OCI-LY7 (cell line): ENCODE results near the gene STRA8. TPM values are rescaled to one million over a fixed set of nuclear protein-coding genes. Genes with fewer than 3 reads are reported as not detected.

Experiments
- BruUV-seq: library from RNA; stranded (reverse); fragments of 400-500 nt; replicated peaks from 2 replicates; lab custom pipeline; 2021; lab: Mats Ljungman, UMichigan
- CTCF ChIA-PET: fragments of 300-600 bp; sonication (Branson Sonifier 250); formaldehyde crosslinking; loops from one replicate; lab custom pipeline; 2022; ENCODE audit warnings: antibody characterized with exemption; ENCODE audit not compliant: unreplicated experiment; lab: Charles Lee
- POLR2A ChIA-PET: fragments of 300-600 bp; sonication (Branson Sonifier 250); formaldehyde crosslinking; loops from one replicate; lab custom pipeline; 2022; ENCODE audit warnings: antibody characterized with exemption; lab: Charles Lee
- DNase-seq: peaks from one replicate; pipeline ENCODE4 v3.0.0-alpha.2; 2015; ENCODE audit warnings: low spot score
- H2AFZ ChIP-seq: fragments of 200-600 bp; sonication (generic), shearing (Covaris generic); 2 replicates; pipeline ENCODE4 v1.6.1; 2014; ENCODE audit warnings: mild to moderate bottlenecking, antibody characterized with exemption, low read length, moderate library complexity
- H3K27ac ChIP-seq: fragments of 200-600 bp; sonication (generic); 2 replicates; pipeline ENCODE4 v1.5.1; 2014; ENCODE audit warnings: mixed run types, low read depth, mild to moderate bottlenecking, moderate library complexity, low read length, inconsistent platforms; ENCODE audit not compliant: poor library complexity, severe bottlenecking
- H3K36me3 ChIP-seq: fragments of 200-600 bp; sonication (generic); 2 replicates; pipeline ENCODE4 v1.6.1; 2014; ENCODE audit warnings: mild to moderate bottlenecking, antibody characterized with exemption, low read length, moderate library complexity, mixed read lengths; ENCODE audit not compliant: insufficient read depth
- H3K4me1 ChIP-seq: fragments of 200-600 bp; sonication (generic); 2 replicates; pipeline ENCODE4 v1.5.1; 2014; ENCODE audit warnings: mild to moderate bottlenecking, low read length; ENCODE audit not compliant: insufficient read depth, poor library complexity, severe bottlenecking
- H3K4me2 ChIP-seq: fragments of 200-600 bp; sonication (generic); 2 replicates; pipeline ENCODE4 v1.6.1; 2014; ENCODE audit warnings: mild to moderate bottlenecking, low read length
- H3K4me3 ChIP-seq: fragments of 200-600 bp; sonication (generic); 2 replicates; pipeline ENCODE4 v1.5.1; 2014; ENCODE audit warnings: mild to moderate bottlenecking, low read depth, low read length; ENCODE audit not compliant: poor library complexity, severe bottlenecking
- H3K79me2 ChIP-seq: fragments of 200-600 bp; sonication (generic); 2 replicates; pipeline ENCODE4 v1.6.1; 2016; ENCODE audit warnings: low read depth, mild to moderate bottlenecking, low read length, moderate library complexity, mixed read lengths; ENCODE audit not compliant: insufficient read depth
- H3K9me2 ChIP-seq: fragments of 200-600 bp; sonication (generic); 2 replicates; pipeline ENCODE4 v1.6.1; 2016; ENCODE audit warnings: mild to moderate bottlenecking, low read length, mixed read lengths; ENCODE audit not compliant: insufficient read depth
- H3K9me3 ChIP-seq: fragments of 200-600 bp; sonication (generic); 2 replicates; pipeline ENCODE4 v1.6.1; 2014; ENCODE audit warnings: mild to moderate bottlenecking, mixed run types, low read length, mixed read lengths
- H4K20me1 ChIP-seq: fragments of 200-600 bp; sonication (generic); 2 replicates; pipeline ENCODE4 v1.6.1; 2014; ENCODE audit warnings: mild to moderate bottlenecking, antibody characterized with exemption, low read length, moderate library complexity, mixed read lengths; ENCODE audit not compliant: insufficient read depth
- CTCF ChIP-seq: fragments of 200-600 bp; sonication (generic); conservative IDR thresholded peaks from 2 replicates; pipeline ENCODE4 v1.5.1; 2014; ENCODE audit warnings: mild to moderate bottlenecking, antibody characterized with exemption, low read length, moderate library complexity, mixed read lengths
- EZH2phosphoT487 ChIP-seq: fragments of 200-600 bp; sonication (generic); IDR thresholded peaks from 2 replicates; pipeline ENCODE4 v1.6.1; 2018; ENCODE audit warnings: low read depth, borderline replicate concordance, mild to moderate bottlenecking, mixed run types, antibody characterized with exemption, low read length, moderate library complexity, mixed read lengths
- intact Hi-C: fragments of 100-400 bp; cut with micrococcal nuclease; formaldehyde crosslinking; loops from one replicate; pipeline ENCODE4 v1.10.0; 2022; ENCODE audit not compliant: unreplicated experiment
- total RNA-seq, 2 experiments: library from RNA; depleted of rRNA in 1 of 2; stranded (reverse); fragments of >200 nt in 1 of 2; shearing (Covaris generic) in 1 of 2; gene quantifications; 2 replicates each; pipeline ENCODE4 v1.2.3, GENCODE V29; 2014 to 2022

STRA8 gene
- total RNA-seq, 2 experiments from 2014 or later = not detected

- TF ChIP-seq CTCF (no peak), EZH2phosphoT487 (no peak)
- Histone ChIP-seq H4K20me1 (no peaks in the 10 kb centered on the region), H3K9me3 (no peaks in the 10 kb centered on the region), H3K27ac (no peak overlapping the region), H2AFZ (no peak overlapping the region), H3K79me2 (no peaks in the 10 kb centered on the region), H3K4me3 (no peak overlapping the region), H3K36me3 (peaks cover 1% of the 10 kb centered on the region; the same call in 1 of the 2 replicates), H3K4me2 (no peak overlapping the region), H3K9me2 (no peaks in the 10 kb centered on the region), H3K4me1 (peaks cover 6% of the 10 kb centered on the region)
- CTCF ChIA-PET = no interaction called here
- POLR2A ChIA-PET = interaction anchor here (0.6 to 1.2 kb wide), 6 partner anchors 8 to 678 kb away, joined by 3 to 4 read pairs (median 4); no protein-coding TSS in a partner anchor
- no peak for DNase-seq
- TSS peak; percentile 41 for BruUV-seq
- intact Hi-C loops = no loop called here
Observed at GRCh38 chr7:135209225-135209834, 24.3 kb upstream of the STRA8 start.

- no peaks in the 10 kb centered on the region for H3K36me3 ChIP-seq
- CTCF ChIA-PET = interaction anchor here (0.9 kb wide), 1 partner anchor 23 kb away, joined by 3 read pairs; no protein-coding TSS in a partner anchor
- peak overlapping the region; percentile 77 for H2AFZ ChIP-seq
- no peaks in the 10 kb centered on the region for H3K9me3 ChIP-seq
- H4K20me1 ChIP-seq = no peaks in the 10 kb centered on the region
- intact Hi-C loops = loop anchor here (1.0 kb wide), 1 partner anchor 41 kb away; the partner anchor contains the start of gene CYREN
- peak overlapping the region; percentile 86 for H3K4me2 ChIP-seq
- no peaks in the 10 kb centered on the region for H3K9me2 ChIP-seq
- DNase-seq = no peak
- H3K79me2 ChIP-seq = no peaks in the 10 kb centered on the region
- POLR2A ChIA-PET = interaction anchor here (0.8 kb wide), 1 partner anchor 37 kb away, joined by 5 read pairs; no protein-coding TSS in a partner anchor
- TF ChIP-seq EZH2phosphoT487 = no peak
- no peak for TF ChIP-seq CTCF
- BruUV-seq = no TSS peak
- peak overlapping the region; percentile 82 for H3K4me3 ChIP-seq
- peaks cover 6% of the 10 kb centered on the region for H3K4me1 ChIP-seq
- H3K27ac ChIP-seq = no peak overlapping the region
Observed at GRCh38 chr7:135210888-135211178, 22.8 kb upstream of the STRA8 start.
